ENCODE measurements around the gene EFNA1.
"Not testable (repeated sequence)": the region's sequence is repeated elsewhere in the genome, so short reads cannot be mapped to it uniquely, and the experiment has no call there.

Gene EFNA1

DNA sequence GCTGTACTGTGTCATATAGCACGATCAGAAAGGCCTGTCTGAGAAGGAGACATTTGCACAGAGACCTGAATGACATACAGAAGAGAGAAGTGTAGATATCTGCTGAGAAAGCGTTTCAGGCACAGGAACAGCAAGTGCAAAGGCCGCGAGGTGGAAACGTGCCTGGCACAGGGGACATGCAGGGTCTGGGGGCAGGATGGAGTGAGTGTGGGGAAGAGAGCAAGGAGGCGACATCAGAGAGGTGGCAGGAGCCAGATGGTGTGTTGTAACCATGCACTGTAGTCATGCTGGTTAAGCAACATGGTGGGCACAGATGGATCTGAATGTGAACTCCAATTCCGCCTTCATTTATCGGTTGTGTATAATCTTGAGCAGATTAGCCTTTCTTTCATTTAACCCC, 32.5 kb downstream of the EFNA1 start:
- H3K4me3 ChIP-seq (ENCODE audit: low read depth, low read length): no peak overlapping the region
- TF ChIP-seq POLR2A (IDR thresholded peaks at IDR 0.05; ENCODE audit: extremely low read depth, insufficient read length): no peak
- TF ChIP-seq, protein P1, sequence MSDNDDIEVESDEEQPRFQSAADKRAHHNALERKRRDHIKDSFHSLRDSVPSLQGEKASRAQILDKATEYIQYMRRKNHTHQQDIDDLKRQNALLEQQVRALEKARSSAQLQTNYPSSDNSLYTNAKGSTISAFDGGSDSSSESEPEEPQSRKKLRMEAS (IDR thresholded peaks at IDR 0.05; ENCODE audit: low read depth, low read length): no peak
- TF ChIP-seq, protein P2, sequence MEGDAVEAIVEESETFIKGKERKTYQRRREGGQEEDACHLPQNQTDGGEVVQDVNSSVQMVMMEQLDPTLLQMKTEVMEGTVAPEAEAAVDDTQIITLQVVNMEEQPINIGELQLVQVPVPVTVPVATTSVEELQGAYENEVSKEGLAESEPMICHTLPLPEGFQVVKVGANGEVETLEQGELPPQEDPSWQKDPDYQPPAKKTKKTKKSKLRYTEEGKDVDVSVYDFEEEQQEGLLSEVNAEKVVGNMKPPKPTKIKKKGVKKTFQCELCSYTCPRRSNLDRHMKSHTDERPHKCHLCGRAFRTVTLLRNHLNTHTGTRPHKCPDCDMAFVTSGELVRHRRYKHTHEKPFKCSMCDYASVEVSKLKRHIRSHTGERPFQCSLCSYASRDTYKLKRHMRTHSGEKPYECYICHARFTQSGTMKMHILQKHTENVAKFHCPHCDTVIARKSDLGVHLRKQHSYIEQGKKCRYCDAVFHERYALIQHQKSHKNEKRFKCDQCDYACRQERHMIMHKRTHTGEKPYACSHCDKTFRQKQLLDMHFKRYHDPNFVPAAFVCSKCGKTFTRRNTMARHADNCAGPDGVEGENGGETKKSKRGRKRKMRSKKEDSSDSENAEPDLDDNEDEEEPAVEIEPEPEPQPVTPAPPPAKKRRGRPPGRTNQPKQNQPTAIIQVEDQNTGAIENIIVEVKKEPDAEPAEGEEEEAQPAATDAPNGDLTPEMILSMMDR (IDR thresholded peaks at IDR 0.05; ENCODE audit: low read depth, low read length): no peak
- TF ChIP-seq MYC (IDR thresholded peaks at IDR 0.05; ENCODE audit: low read depth, low read length): no peak
- no peak for DNase-seq (ENCODE audit: low read depth)

- not testable (repeated sequence) for H3K4me3 ChIP-seq (ENCODE audit: low read depth, low read length); DNase-seq (ENCODE audit: low read depth)
These were observed 35.0 kb downstream of the EFNA1 start for GRCh38 chr1:155162631-155163030.

DNA sequence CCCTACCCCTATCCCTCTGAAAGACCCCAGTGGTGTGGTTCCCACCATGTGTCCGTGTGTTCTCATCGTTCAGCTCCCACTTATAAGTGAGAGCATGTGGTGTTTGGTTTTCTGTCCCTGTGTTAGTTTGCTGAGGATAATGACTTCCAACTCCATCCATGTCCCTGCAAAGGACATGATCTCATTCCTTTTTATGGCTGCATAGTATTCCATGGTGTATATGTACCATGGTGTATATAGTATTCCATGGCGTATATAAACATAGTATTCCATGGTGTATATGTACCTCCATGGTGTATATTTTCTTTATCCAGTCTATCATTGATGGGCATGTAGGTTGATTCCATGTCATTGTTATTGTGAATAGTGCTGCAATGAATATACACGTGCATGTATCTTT, 36.1 kb downstream of the EFNA1 start:
- H3K4me3 ChIP-seq (ENCODE audit: low read depth, low read length); DNase-seq (ENCODE audit: low read depth): not testable (repeated sequence)

- not testable (repeated sequence) for DNase-seq (ENCODE audit: low read depth); H3K4me3 ChIP-seq (ENCODE audit: low read depth, low read length)
These were observed 36.9 kb downstream of the EFNA1 start for GRCh38 chr1:155164625-155165024.

DNA sequence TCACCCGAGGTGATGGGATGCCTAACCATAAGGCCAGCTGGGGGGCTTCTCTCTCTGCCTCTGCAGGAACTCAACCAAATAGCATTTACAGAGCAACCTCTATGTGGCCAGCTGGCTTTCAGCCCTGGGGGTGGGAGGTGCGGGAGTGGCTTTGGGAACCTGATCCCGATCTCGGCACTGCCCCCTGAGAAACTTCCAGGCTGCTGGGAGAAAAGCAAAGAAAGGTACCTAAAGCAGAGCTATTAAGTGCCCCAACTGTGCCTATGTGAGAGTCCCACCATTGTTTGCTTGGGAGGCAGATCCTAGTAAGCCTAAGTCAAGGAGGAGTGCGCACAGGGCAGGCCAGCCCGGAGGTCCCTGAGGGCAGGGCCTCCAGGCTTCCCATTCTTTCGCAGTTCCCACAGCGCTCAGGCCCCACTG, 38.4 kb downstream of the EFNA1 start:
- H3K4me3 ChIP-seq (ENCODE audit: low read depth, low read length): no peak overlapping the region
- TF ChIP-seq POLR2A (IDR thresholded peaks at IDR 0.05; ENCODE audit: extremely low read depth, insufficient read length) (no peak), MYC (IDR thresholded peaks at IDR 0.05; ENCODE audit: low read depth, low read length) (no peak)
- TF ChIP-seq, protein P2 (IDR thresholded peaks at IDR 0.05; ENCODE audit: low read depth, low read length): no peak
- TF ChIP-seq, protein P1 (IDR thresholded peaks at IDR 0.05; ENCODE audit: low read depth, low read length): no peak
- no peak for DNase-seq (ENCODE audit: low read depth)

DNA sequence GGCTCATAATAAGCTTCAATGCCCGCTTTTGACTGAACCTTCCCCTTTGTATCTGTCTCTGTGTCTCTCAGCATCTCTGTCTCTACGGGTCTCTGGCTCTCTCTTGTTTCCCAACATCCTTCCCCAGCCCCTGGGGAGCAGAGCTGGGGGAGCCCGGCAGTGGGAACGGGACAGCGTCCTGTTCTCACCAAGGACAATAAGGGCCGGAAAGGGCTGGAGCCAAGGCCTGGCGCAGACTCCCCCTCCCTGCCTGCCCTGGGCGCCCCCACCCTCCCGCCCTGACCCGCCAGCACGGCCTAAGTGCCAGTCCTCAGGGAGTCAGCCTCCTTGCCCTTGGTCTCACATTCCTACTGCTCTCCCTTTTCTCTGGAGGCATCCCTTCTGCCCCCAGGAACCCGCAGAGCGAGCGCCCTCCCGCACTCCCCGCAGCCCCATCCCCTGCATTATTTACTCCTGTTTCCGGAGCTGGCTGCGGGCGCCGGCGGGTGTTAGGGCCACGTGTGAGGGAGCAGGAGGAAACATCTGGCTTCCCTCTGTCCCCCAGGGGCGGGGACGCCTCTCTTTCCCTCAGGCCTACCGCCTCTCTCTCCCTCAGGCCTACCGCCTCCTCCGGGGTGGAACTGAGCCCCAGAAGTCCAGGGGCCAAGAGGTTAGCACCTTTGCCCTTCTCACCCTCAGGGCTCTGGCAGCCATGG, 38.9 kb downstream of the EFNA1 start:
- TF ChIP-seq, protein P2 (IDR thresholded peaks at IDR 0.05; ENCODE audit: low read depth, low read length): no peak
- TF ChIP-seq, protein P1 (IDR thresholded peaks at IDR 0.05; ENCODE audit: low read depth, low read length): peak; percentile 60
- H3K4me3 ChIP-seq (ENCODE audit: low read depth, low read length): no peak overlapping the region
- peak; percentile 78 for DNase-seq (ENCODE audit: low read depth)

DNA sequence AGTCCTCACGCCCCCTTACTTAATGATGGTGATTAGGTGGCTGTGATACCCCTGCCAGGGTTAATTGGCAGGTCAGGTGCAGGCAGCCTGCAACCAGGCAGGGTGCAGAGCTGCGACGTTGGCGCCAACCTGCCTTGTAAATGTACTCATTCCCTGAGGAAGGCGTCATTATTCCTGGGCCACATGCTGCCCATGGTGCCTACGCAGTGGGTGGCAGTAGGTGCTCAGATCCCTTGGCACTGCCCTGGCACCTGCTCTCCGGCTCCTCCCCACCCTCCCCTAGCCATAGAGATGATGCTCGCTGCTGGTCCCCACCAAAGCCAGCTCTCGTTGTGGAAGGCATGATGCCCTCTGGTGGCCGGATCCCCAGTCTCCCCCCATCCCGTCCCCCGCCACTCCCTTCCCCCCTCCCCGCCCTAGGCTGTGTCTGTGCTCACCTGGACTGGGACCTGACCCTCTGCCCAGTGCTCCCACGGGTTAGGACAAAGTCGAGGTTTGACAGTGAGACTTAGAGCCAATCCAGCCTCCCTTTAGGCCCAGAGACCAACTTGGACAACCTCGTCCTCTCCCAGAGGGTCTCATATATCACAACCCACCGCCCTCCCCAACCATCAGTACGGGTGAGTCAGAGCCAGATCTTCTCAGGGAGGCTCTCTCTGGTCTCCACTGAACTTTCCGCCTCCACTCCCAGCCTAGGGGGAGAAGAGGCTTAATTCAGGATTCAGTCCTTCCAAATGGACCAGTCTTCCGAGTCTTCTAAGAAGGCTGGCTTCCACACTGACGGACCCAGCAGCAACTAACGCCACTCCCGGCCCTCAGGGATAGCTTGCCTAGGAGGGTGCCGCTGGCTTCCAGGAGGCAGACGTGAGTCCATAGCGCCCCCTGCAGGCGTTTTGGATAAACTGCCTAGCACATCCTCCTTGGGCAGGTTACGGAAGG, 39.8 kb downstream of the EFNA1 start:
- no peak overlapping the region for H3K4me3 ChIP-seq (ENCODE audit: low read depth, low read length)

GRCh38 chr1:155168105-155168445, 40.4 kb downstream of the EFNA1 start:
- not testable (repeated sequence) for H3K4me3 ChIP-seq (ENCODE audit: low read depth, low read length); DNase-seq (ENCODE audit: low read depth)

More for the DNA sequence above, 39.8 kb downstream of the EFNA1 start:
- TF ChIP-seq, protein P1 (IDR thresholded peaks at IDR 0.05; ENCODE audit: low read depth, low read length): peak; percentile 54
- TF ChIP-seq, protein P2 (IDR thresholded peaks at IDR 0.05; ENCODE audit: low read depth, low read length): peak; percentile 80
- TF ChIP-seq MYC (IDR thresholded peaks at IDR 0.05; ENCODE audit: low read depth, low read length) (peak; percentile 30; the same call in 1 of the 2 replicates), POLR2A (IDR thresholded peaks at IDR 0.05; ENCODE audit: extremely low read depth, insufficient read length) (no peak)
- DNase-seq (ENCODE audit: low read depth): peak; percentile 91
